HepG2 (cell line): ENCODE results near the gene RNF38. TPM values are rescaled to one million over a fixed set of nuclear protein-coding genes. Genes with fewer than 3 reads are reported as not detected.

Experiments
- POGK ChIP-seq: sonication (generic); formaldehyde crosslinking; conservative IDR thresholded peaks from 2 replicates; pipeline ENCODE4 v1.8.0; 2022; ENCODE audit warnings: mild to moderate bottlenecking, moderate library complexity, missing genetic modification reagents
- ZNF318 ChIP-seq: sonication (generic); formaldehyde crosslinking; IDR thresholded peaks from 2 replicates; pipeline ENCODE4 v1.4.0; 2020; ENCODE audit warnings: mild to moderate bottlenecking, missing genetic modification reagents
- ZSCAN21 ChIP-seq: sonication (generic); formaldehyde crosslinking; IDR thresholded peaks from 2 replicates; pipeline ENCODE4 v1.8.0; 2022; ENCODE audit warnings: mild to moderate bottlenecking, missing genetic modification reagents, moderate library complexity, borderline replicate concordance
- polyA plus RNA-seq, 8 experiments: library from polyadenylated mRNA; depleted of rRNA in 3 of 8; stranded (reverse) in 7 of 8; unstranded in 1 of 8; fragments of >200 nt; fragmentation: Illumina TruSeq in 4 of 8; extraction: Trizol in 4 of 8; gene quantifications; 2 replicates each; pipeline versions ENCODE4 v1.2.1 to v1.2.3, GENCODE V29; 2011 to 2016; ENCODE audit warnings: low read depth in 4 of 8, missing spikeins in 1 of 8, mixed read lengths in 1 of 8; ENCODE audit not compliant: insufficient read depth in 1 of 8
- total RNA-seq, 5 experiments: library from RNA; depleted of rRNA; stranded (reverse); fragments of >200 nt; fragmentation: Illumina TruSeq; extraction: Trizol; gene quantifications; 2 replicates each; pipeline ENCODE4 v1.2.3, GENCODE V29; 2016; ENCODE audit warnings: low read depth in 1 of 5

The RNF38 gene
- total and polyA plus RNA-seq, 2 of the 13 experiments (the other 11 are each of a cell fraction or from before 2014, with no cell fraction given) = 9.1 to 32.1 TPM

DNA sequence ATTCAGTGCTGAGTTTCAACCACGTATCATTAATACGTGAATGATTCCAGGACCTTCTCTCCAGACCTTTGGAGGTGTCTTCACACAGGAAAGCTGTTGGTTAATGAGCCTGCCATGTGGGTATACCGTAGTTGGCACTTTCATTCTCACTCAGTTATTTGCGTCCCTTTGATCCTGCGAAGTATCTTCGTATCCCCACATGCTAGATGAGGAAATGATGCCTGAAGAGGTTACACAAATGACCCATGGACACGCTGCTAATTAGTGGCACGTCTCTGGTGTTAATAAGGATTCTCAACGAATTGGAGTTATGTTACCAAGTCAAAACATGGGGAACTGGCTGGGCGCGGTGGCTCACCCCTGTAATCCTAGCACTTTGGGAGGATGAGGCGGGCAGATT lies 76.1 kb downstream of the RNF38 start (continued):
- TF ChIP-seq POGK (no peak), ZSCAN21 (no peak), ZNF318 (CRISPR knock-in tag) (no peak)
- TF ChIP-seq, all 625 proteins: peak for 0
